Adrenal gland (tissue), 5 donors: ENCODE measurements around the gene JTB.

ENCODE experiments used
- POLR2A ChIP-seq, 2 donors: fragments of 450-650 bp; IDR thresholded peaks; one replicate each; pipeline ENCODE4 v1.6.1; 2017; ENCODE audit warnings: antibody characterized with exemption in 2 of 2, mild to moderate bottlenecking in 2 of 2, moderate library complexity in 1 of 2
- TF ChIP-seq, protein P1 (sequence below), 6 experiments: fragments of 450-650 bp in 4 of 6; fragments of 200-600 bp in 2 of 6; sonication (generic) in 1 of 6; IDR thresholded peaks; 1 replicate in 5 of 6; 2 replicates in 1 of 6; pipeline versions ENCODE4 v1.5.1 to v1.8.0; 2016 to 2021; ENCODE audit warnings: antibody characterized with exemption in 6 of 6, mild to moderate bottlenecking in 2 of 6, moderate library complexity in 1 of 6
- donor health status: DM: no; HTN: no; CAD: no.

DNA sequence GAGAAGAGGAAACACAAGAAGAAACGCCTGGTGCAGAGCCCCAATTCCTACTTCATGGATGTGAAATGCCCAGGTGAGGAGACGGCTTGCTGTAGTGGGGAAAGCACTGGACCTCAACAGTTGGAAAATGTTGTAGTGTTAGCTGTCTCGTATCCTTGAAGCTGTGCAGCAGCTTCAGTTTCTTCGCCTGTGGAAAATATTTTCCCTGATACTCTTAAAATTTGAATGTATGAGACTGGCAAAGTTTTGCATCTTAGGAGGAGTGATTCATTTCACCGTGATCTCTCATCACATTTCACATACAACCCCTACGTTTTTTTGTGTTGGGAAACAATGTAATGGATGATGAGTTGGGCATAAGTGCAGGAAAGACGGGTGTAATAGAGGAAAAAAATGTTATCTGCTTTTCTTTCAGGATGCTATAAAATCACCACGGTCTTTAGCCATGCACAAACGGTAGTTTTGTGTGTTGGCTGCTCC, 13.7 kb upstream of the JTB start:
- TF ChIP-seq, protein P1, sequence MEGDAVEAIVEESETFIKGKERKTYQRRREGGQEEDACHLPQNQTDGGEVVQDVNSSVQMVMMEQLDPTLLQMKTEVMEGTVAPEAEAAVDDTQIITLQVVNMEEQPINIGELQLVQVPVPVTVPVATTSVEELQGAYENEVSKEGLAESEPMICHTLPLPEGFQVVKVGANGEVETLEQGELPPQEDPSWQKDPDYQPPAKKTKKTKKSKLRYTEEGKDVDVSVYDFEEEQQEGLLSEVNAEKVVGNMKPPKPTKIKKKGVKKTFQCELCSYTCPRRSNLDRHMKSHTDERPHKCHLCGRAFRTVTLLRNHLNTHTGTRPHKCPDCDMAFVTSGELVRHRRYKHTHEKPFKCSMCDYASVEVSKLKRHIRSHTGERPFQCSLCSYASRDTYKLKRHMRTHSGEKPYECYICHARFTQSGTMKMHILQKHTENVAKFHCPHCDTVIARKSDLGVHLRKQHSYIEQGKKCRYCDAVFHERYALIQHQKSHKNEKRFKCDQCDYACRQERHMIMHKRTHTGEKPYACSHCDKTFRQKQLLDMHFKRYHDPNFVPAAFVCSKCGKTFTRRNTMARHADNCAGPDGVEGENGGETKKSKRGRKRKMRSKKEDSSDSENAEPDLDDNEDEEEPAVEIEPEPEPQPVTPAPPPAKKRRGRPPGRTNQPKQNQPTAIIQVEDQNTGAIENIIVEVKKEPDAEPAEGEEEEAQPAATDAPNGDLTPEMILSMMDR (IDR thresholded peaks at IDR 0.05): no peak
- TF ChIP-seq POLR2A (IDR thresholded peaks at IDR 0.05): no peak
